ENCODE measurements around the gene RSPH1. TPM values are rescaled to one million over a fixed set of nuclear protein-coding genes. Genes with fewer than 3 reads are reported as not detected.

Gene RSPH1
- total and polyA plus RNA-seq, 2 of the 8 experiments (the other 6 are each of a cell fraction or from before 2014, with no cell fraction given): 0.24 TPM; not detected in 1

DNA sequence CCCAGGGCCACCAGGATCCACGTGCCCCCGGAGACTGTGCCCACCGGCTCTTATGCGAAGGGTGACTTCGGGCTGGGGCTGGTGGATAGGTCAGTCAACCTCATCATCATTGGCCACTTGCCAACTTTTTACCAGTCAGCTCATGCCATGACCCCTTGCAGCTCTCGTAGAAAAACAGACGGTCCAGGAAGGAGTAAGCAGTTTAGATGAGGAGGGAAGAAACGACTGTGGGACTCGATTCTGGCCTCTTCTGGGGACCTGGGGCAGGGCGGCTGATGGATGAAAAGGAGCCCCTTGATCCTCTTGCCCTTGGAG lies 51.3 kb downstream of the RSPH1 start:
- Histone ChIP-seq H2BK12ac (ENCODE audit: low read depth, low read length) (no peak overlapping the region), H3K18ac (ENCODE audit: extremely low read depth, low read length) (no peak overlapping the region), H3K23me2 (ENCODE audit: low read depth, low read length) (peaks cover 2% of the 10 kb centered on the region; the same call in 1 of the 2 replicates), H3K4me3 (ENCODE audit: extremely low read depth in 1 of 4, insufficient read depth in 2 of 4, low read depth in 3 of 4, low read length in 4 of 4) (no peak overlapping the region), H3K23ac (ENCODE audit: insufficient read length) (no peak overlapping the region), H3K9me3 (ENCODE audit: insufficient read depth in 2 of 2, low read depth in 1 of 2, low read length in 1 of 2) (no peaks in the 10 kb centered on the region), H3K79me2 (ENCODE audit: control insufficient read depth in 1 of 2, insufficient read depth in 2 of 2, low read length in 2 of 2) (no peaks in the 10 kb centered on the region), H3K4me1 (replicated peaks in 1 of 4; ENCODE audit: control insufficient read depth in 3 of 4, insufficient read depth in 4 of 4, low read length in 3 of 4) (no peaks in the 10 kb centered on the region; a peak in 1 of 7 replicates), H3K79me1 (ENCODE audit: low read depth, low read length) (no peaks in the 10 kb centered on the region), H3K36me3 (ENCODE audit: control insufficient read depth in 2 of 4, insufficient read depth in 4 of 4, low read length in 3 of 4) (no peaks in the 10 kb centered on the region), H3K56ac (replicated peaks; ENCODE audit: insufficient read length, low read depth, low read length) (no peak overlapping the region), H2BK15ac (ENCODE audit: low read length) (no peak overlapping the region), H4K91ac (replicated peaks; ENCODE audit: insufficient read length, low read length) (no peak overlapping the region), H3K27ac (ENCODE audit: low read depth, low read length) (no peak overlapping the region), H3K14ac (ENCODE audit: insufficient read length) (no peak overlapping the region), H3K27me3 (replicated peaks in 1 of 4; ENCODE audit: control insufficient read depth in 3 of 4, extremely low read depth in 1 of 4, insufficient read depth in 3 of 4, low read length in 3 of 4) (no peaks in the 10 kb centered on the region), H4K5ac (ENCODE audit: insufficient read length, low read depth, low read length) (no peak overlapping the region), H3K4ac (replicated peaks; ENCODE audit: insufficient read length, low read depth, low read length) (no peak overlapping the region), H4K20me1 (replicated peaks in 1 of 2; ENCODE audit: control insufficient read depth in 1 of 2, insufficient read depth in 2 of 2, low read length in 2 of 2) (peaks cover 0 to 5% of the 10 kb centered on the region in 2 experiments), H4K8ac (ENCODE audit: extremely low read depth, insufficient read depth, low read length) (no peak overlapping the region; the same call in 1 of the 2 replicates), H2BK120ac (replicated peaks; ENCODE audit: low read depth, low read length) (no peak overlapping the region), H2AK5ac (ENCODE audit: low read depth, low read length) (no peak overlapping the region), H3K4me2 (ENCODE audit: insufficient read depth in 1 of 2, low read depth in 2 of 2, low read length in 2 of 2) (no peak overlapping the region), H2BK20ac (ENCODE audit: low read length) (no peak overlapping the region), H3K9ac (replicated peaks in 1 of 4; ENCODE audit: extremely low read depth in 1 of 4, low read depth in 3 of 4, low read length in 3 of 4) (no peak overlapping the region), H2AFZ (ENCODE audit: low read length) (no peak overlapping the region), H2BK5ac (ENCODE audit: low read depth, low read length) (no peak overlapping the region)
- 88% methylated on average over 9 of the region's 10 CpGs; no CpG with 5 or more reads in 1 of the 2 experiments for WGBS, 2 experiments (ENCODE audit: extremely low coverage in 1 of 2, insufficient coverage in 1 of 2, insufficient read length in 1 of 2, insufficient replicate concordance in 2 of 2, low coverage in 1 of 2, low lambda C conversion rate in 2 of 2, missing lambda C conversion rate in 1 of 2)
- ChIA-PET CTCF (ENCODE audit: partially characterized antibody) (interaction anchor here (0.6 to 2.4 kb wide), 10 partner anchors 11 to 594 kb away, joined by 3 to 7 read pairs (median 3); no protein-coding TSS in a partner anchor), POLR2A (ENCODE audit: partially characterized antibody) (no interaction called here)
- DNase-seq (ENCODE audit: low read depth in 1 of 2, low spot score in 2 of 2) (no peak), FAIRE-seq (no peak)
- TF ChIP-seq HDAC2 (IDR thresholded peaks at IDR 0.05; ENCODE audit: borderline replicate concordance in 1 of 2, low read depth in 2 of 2, low read length in 2 of 2) (no peak), RAD21 (IDR thresholded peaks at IDR 0.05 in 1 of 2, conservative IDR thresholded peaks at IDR 0.05 in 1 of 2; ENCODE audit: low read depth in 2 of 2, low read length in 2 of 2) (peak in 1 of 2 experiments; percentile 13; a peak in 1 of 4 replicates), CHD2 (IDR thresholded peaks at IDR 0.05; ENCODE audit: low read length) (no peak)

Data from H1 (cell line).